Measurements from ENCODE around the gene L2HGDH.
"Not testable (repeated sequence)": the region's sequence is repeated elsewhere in the genome, so short reads cannot be mapped to it uniquely, and the experiment has no call there.

L2HGDH gene

DNA sequence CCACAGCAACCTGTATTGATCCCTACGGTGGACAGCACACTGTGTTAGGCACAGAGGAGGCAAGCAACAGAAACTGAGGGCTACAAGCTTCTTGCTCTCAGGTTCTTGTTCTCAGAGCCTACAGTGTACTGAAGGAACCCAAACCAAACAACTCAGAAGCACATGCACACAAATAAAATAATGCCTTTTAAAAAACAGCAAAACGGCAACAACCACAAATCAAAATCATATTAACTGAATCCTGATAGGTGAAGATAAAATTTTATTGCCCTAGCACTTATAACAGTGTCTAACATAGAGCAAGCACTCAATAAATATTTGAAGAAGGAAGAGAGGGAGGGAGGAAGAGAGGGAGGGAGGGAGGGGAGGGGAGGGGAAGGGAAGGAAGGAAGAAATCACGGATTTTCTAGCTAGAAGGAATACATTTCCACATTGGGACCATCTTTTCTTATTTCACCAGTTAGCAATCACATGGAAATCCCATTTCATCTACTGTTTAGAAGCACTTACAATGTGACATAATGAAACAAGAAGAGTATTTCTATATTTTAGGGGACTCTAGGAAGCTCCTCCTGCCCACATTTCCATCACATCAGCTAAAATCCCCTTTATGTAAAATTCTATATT is 27.3 kb upstream of the L2HGDH start:
- DNase-seq (ENCODE audit: low spot score): no peak

GRCh38 chr14:50338587-50338986 is 26.6 kb upstream of the L2HGDH start:
- DNase-seq (ENCODE audit: low spot score): no peak

- no peak for DNase-seq (ENCODE audit: low spot score)
Measured at GRCh38 chr14:50335989-50336824, 24.2 kb upstream of the L2HGDH start.

DNA sequence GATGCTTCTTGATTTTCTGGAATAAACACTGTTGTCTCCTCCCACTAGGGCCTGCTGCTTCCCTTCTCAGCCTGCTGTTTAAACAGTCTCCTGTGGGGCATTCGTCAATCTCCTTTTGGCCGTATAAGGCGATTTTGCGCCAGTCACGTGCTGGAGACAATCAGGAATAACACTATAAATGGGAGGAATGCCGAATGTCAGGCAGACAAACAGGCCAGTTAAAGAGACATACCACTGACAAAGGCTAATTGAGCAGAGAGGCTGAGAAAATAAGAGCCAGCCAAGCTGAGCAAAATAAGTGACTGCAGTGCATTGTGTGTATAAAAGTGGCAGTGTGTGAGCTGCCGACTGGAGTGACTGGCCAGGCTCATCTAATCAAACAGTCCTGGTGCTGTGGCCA is 23.4 kb upstream of the L2HGDH start:
- DNase-seq (ENCODE audit: low spot score): no peak

GRCh38 chr14:50334211-50334610 is 22.2 kb upstream of the L2HGDH start:
- no peak for DNase-seq (ENCODE audit: low spot score)

- no peak for DNase-seq (ENCODE audit: low spot score)
Measured at GRCh38 chr14:50333014-50333509, 21.0 kb upstream of the L2HGDH start.

DNA sequence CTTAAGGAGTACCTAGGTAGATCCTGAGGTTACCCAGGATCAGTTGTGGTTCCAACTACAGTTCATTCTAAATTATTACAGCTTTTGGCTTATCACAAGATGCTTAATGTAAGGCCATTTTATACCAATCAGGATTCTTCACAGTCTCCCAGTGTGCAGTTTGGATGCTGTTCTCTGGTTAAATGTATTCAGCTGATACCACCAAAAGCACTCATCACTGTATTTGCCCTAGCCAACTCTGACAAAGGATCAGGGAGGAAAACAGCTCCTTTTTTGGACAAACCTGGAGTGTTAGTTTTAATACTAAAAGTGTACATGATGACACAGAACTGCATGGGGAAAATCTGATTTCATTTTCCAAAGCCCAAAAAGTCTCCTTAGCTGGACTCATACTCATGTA is 19.6 kb upstream of the L2HGDH start:
- no peak for DNase-seq (ENCODE audit: low spot score)

DNA sequence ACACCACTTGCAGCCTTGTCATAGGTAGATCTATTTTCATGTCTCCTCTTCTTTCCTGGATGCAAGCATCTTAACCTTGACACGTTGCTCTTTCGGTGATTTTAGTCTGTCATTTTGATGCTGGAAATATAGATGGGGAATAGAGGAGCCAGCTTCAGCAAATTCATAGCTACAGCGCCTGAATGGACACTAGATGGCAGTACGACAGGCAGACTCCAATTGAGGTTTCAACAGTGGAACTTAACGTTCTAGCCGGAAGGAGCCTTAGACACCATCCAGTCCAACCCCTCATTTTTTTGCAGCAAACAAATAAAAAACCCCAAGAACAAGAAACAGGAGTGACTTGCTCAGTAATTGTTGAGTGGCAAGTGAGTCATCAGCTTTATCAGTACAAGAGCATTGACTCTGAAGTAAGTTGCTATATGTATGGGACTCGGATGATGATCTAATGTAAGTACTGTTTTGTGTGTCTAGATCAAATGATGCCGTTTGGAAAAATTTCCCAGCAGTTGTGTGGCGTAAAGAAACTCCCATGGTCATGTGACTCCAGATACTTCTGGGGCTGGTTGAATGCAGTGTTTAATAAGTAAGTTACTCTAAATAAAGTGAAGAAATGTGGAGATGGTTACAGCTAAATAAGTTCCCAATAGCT is 9.1 kb upstream of the L2HGDH start:
- peak; percentile 93 for DNase-seq (ENCODE audit: low spot score)

GRCh38 chr14:50320283-50320682 is 8.3 kb upstream of the L2HGDH start:
- peak; percentile 38 for DNase-seq (ENCODE audit: low spot score)

GRCh38 chr14:50319721-50320120 is 7.7 kb upstream of the L2HGDH start:
- DNase-seq (ENCODE audit: low spot score): no peak

- DNase-seq (ENCODE audit: low spot score): no peak
Measured at GRCh38 chr14:50319293-50319692, 7.3 kb upstream of the L2HGDH start.

- peak; percentile 17 for DNase-seq (ENCODE audit: low spot score)
Measured at GRCh38 chr14:50318031-50318626, 6.1 kb upstream of the L2HGDH start.

GRCh38 chr14:50314098-50314497 is 2.1 kb upstream of the L2HGDH start:
- not testable (repeated sequence) for DNase-seq (ENCODE audit: low spot score)

- no peak for DNase-seq (ENCODE audit: low spot score)
Measured at GRCh38 chr14:50312734-50313054, 665 bp upstream of the L2HGDH start.

- no peak for DNase-seq (ENCODE audit: low spot score)
Measured at GRCh38 chr14:50311337-50311971, 575 bp downstream of the L2HGDH start.

- no peak for DNase-seq (ENCODE audit: low spot score)
Measured at GRCh38 chr14:50310445-50310844, 1.6 kb downstream of the L2HGDH start.

DNA sequence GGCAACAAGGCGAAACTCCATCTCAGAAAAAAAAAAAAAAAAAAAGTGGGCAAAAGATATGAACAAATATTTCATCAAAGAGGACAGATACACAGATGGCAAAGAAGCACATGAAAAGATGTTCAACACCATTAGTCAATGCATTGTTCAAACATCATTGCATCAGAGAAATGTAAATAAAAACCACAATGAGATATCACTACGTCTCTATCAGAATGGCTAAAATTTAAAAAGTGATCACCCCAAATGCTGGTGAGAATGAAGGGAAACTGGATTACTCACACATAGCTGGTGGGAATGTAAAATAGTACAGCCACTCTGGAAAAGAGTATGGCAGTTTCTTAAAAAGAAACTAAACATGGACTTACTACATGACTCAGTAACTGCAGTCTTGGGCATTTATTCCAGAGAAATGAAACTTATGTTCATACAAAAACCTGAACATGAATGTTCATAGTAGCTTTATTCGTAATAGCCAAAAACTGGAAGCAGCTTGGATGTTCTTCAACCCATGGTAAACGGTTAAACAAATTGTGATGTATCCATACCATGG is 3.6 kb downstream of the L2HGDH start:
- DNase-seq (ENCODE audit: low spot score): no peak

DNA sequence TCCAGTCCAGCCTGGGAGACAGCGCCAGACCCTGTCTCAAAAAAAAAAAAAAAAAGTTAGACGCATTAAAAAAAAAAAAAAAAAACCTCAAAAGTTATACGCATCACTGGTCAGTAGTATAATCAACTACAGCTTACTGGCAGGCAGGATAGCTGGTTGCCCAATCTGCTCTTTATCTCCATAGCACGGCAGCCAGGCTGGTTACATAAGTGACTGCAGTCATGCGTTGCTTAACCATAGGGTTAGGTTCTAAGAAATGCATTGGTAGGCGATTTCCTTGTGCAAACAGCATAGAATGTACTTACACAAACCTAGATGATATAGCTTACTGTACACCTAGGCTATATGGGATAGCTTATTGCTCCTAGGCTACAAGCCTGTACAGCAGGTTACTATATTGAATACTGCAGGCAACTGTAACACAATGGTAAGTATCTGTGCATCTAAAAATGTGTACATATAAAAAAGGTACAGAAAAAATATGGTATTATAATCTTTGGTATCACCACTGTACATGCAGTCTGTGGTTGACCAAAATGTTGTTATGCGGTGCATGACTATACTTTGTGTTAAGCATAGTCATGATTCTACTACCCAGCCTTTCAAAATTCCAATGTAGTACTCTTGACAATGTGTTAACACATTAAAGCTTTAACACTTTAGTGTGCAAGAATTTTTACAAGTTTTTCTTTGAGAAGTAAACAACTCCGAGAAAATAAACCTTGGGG is 8.1 kb downstream of the L2HGDH start:
- DNase-seq (ENCODE audit: low spot score): no peak

DNA sequence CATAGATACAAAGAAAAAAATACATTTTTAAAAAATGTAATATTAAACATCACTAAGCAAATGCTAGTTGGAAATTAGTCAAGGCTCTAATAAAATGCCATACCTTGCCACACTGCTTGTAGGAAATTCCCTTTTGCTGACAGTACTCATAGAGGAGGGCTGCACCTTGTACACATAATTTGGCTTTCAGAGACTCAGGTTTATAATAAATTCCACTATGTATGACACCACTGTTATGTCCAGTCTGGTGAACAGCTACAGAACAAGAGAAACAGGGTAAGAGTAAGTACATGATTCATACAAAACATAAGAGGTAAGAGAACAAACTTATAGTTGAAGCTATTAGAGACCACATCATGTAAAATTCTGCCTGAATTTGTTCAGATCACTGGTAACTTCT is 10.1 kb downstream of the L2HGDH start:
- DNase-seq (ENCODE audit: low spot score): no peak

DNA sequence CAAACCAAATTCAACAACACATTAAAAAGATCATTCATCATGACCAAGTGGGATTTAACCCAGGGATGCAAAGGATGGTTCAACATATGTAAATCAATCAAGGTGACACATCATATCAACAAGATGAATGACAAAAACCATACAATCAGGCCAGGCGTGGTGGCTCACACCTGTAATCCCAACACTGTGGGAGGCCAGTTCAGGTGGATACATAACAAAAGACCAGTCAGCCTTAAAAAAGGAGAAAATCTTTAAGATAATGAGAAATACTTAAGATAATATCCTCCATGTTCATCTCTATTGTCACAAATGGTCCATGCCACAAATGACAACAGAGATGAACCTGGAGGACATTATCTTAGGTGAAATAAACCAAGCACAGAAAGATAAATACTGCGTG is 12.4 kb downstream of the L2HGDH start:
- DNase-seq (ENCODE audit: low spot score): no peak

- DNase-seq (ENCODE audit: low spot score): no peak
Measured at GRCh38 chr14:50290306-50290705, 21.7 kb downstream of the L2HGDH start.
